AG04449 (cell line): ENCODE results near the gene SOX6.

Experiments used
- CTCF ChIA-PET: fragments of 350-600 bp; formaldehyde crosslinking; extraction: SDS; loops from one replicate; lab custom pipeline; 2021; ENCODE audit warnings: antibody characterized with exemption; lab: Yijun Ruan, JAX
- POLR2A ChIA-PET: fragments of 400-600, 350-600 bp; formaldehyde crosslinking; extraction: SDS; loops from one replicate; lab custom pipeline; 2020; ENCODE audit warnings: antibody characterized with exemption, inconsistent platforms; lab: Yijun Ruan, JAX
- DNase-seq: peaks from one replicate; pipeline ENCODE4 v3.0.0-alpha.2; 2010; ENCODE audit warnings: low read depth, low spot score
- H3K4me3 ChIP-seq: 2 replicates; pipeline ENCODE4 v1.5.1; 2011; ENCODE audit warnings: low read depth, mild to moderate bottlenecking, control low read depth, low read length
- TF ChIP-seq, protein P1 (sequence below): IDR thresholded peaks from one replicate; pipeline ENCODE4 v1.5.1; 2011; ENCODE audit warnings: mild to moderate bottlenecking, moderate library complexity, low read length, control low read depth, inconsistent platforms; ENCODE audit not compliant: insufficient read depth; ENCODE audit errors: missing control alignments

SOX6 gene

DNA sequence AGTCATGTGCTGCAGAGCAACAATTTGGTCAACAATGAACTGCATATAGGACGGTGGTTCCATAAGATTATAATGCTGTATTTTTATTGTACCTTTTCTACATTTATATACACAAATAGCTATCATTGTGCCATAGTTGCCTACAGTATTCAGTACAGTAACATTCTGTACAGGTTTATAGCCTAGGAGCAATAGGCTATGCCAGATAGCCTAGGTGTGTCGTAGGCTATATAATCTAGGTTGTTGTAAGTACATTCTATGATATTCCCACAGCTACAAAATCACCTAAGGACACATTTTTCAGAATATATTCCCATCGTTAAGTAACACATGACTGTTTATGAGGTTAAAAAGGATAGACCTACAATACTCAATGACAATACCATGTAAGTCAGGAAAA lies 423.9 kb downstream of the SOX6 start:
- DNase-seq: no peak
- POLR2A ChIA-PET: no interaction called here
- H3K4me3 ChIP-seq: no peak overlapping the region
- CTCF ChIA-PET: interaction anchor here (1.8 kb wide), 1 partner anchor 8 kb away, joined by 18 read pairs; no protein-coding TSS in a partner anchor
- TF ChIP-seq, protein P1, sequence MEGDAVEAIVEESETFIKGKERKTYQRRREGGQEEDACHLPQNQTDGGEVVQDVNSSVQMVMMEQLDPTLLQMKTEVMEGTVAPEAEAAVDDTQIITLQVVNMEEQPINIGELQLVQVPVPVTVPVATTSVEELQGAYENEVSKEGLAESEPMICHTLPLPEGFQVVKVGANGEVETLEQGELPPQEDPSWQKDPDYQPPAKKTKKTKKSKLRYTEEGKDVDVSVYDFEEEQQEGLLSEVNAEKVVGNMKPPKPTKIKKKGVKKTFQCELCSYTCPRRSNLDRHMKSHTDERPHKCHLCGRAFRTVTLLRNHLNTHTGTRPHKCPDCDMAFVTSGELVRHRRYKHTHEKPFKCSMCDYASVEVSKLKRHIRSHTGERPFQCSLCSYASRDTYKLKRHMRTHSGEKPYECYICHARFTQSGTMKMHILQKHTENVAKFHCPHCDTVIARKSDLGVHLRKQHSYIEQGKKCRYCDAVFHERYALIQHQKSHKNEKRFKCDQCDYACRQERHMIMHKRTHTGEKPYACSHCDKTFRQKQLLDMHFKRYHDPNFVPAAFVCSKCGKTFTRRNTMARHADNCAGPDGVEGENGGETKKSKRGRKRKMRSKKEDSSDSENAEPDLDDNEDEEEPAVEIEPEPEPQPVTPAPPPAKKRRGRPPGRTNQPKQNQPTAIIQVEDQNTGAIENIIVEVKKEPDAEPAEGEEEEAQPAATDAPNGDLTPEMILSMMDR: no peak

DNA sequence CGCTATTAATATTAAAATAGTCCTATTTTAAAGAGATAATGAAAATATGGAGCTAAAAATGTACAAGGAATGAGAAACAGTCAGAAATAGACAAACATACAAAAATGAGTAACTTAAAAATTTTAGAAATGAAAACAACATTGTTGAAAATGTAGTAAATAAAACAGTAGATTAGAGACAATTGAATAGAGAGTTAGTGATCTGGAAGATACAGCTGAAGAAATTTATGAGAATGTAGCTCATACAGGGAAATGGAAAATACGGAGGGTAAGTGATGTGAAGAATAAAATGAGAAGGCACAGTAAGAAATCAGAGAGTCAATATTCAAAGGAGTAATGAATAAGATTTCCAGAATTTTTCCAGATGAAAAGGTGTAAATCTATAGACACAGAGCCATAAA lies 424.8 kb downstream of the SOX6 start:
- H3K4me3 ChIP-seq: no peak overlapping the region
- DNase-seq: no peak
- TF ChIP-seq, protein P1: no peak
- ChIA-PET CTCF (interaction anchor here (1.8 kb wide), 1 partner anchor 9 kb away, joined by 18 read pairs; no protein-coding TSS in a partner anchor), POLR2A (no interaction called here)

DNA sequence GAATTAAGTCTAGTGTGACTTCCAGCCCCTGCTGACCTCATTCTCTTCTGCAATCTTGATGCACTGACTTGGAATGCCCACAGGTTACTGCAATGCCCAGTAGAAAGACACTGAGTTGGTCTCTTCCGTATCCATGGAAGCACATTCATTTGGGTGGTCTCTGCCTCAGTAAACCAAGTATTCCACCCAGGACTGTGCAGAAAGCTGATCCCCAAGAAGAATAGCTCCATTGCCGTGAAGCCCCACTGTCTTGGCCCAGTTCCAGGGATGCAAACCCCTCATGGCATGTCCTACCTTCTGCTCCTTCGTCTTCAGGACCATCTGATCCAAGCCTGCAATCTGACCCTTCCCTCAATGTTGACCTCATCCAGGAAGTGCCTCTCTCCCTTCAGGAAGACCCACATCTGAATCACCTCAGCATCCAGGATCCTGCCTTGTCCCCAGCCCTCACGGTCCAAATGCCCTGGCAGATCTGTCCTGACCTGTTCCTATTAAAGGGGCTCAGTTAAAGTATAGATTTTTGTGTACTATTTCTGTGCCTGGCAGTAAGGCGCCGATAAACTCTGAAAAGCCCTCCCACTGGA lies 425.8 kb downstream of the SOX6 start:
- ChIA-PET CTCF (interaction anchor here (3.0 kb wide), 1 partner anchor 10 kb away, joined by 12 read pairs; no protein-coding TSS in a partner anchor), POLR2A (no interaction called here)
- TF ChIP-seq, protein P1: no peak
- H3K4me3 ChIP-seq: no peak overlapping the region
- no peak for DNase-seq

DNA sequence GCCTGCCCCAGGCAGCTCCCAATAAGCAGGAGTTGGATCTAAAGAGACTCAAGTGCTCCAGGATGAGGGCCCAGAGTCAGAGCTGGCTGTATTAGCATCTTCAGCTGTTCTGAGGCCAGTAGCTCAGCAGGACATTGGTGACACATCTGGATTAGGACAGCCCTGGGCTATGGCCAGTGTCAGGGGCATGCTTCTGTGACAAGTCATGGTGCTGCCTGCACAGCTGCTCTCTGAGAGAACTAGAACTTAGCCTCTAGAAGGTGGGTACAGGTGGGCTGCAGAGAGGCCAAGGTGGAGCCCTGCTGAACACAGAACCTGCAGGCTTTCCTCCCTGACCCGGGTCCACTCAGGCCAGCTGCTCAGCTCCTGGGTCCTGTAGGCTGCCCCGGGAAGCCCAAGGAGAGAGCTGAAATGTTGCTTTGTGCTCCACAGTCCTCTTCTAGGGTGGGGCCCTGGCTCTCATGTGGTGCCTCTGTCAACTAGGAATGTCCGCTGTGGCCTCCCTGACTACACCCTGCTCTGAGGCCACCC lies 426.9 kb downstream of the SOX6 start:
- H3K4me3 ChIP-seq: no peak overlapping the region
- no peak for DNase-seq
- ChIA-PET CTCF (interaction anchor here (0.8 to 3.0 kb wide), 3 partner anchors 9 to 684 kb away, joined by 3 to 12 read pairs (median 5); no protein-coding TSS in a partner anchor), POLR2A (no interaction called here)
- TF ChIP-seq, protein P1: no peak

DNA sequence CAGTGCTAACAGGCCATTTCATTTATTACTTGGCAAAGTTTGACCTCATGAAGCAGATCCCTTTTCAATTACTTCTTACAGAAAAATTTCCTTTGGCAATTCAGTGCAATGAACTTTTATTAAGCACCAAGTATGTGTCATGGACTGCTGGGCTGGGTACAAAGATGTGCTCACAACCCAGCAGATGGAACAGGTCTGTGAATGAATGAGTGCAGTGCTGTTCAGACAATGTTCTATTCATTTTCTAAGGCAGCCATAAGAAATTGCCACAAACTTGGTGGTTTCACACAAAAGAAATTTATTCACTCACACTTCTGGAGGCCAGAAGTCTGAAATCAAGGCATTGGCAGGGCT lies 428.5 kb downstream of the SOX6 start:
- no peak for DNase-seq
- CTCF ChIA-PET: interaction anchor here (1.6 to 3.0 kb wide), 2 partner anchors 13 to 686 kb away, joined by 6 to 12 read pairs; no protein-coding TSS in a partner anchor
- POLR2A ChIA-PET: no interaction called here
- no peak overlapping the region for H3K4me3 ChIP-seq
- TF ChIP-seq, protein P1: no peak

DNA sequence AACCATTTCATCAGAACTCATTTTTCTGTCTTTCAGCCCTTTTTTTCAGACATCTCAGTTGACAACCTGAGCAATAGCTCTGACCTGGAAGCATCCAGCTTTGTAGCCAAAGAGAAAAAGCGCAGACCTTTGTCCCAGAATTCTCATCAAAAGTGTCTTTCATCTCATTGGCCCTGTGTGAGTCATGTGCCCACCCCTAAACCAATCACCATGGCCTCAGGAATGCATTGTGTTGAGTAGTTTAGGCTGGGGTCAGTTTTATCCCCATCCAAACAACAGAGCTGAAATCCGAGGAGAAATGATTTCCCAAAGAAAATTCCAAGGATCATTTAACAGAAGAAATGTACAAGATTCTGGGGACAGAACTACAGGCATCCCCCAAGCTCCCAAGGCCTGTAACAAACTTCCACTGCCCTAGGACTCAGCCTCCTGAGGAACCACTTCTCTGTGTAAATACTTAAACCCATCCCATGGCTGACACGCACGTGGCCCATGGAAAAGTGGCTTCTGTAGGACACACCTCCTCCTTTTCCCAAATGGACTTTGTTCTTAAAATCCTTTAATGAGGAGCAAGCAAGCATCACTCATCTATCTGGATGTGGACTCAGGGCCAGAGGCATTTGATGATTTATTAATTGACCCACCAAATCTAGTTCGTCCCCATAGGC lies 429.0 kb downstream of the SOX6 start:
- TF ChIP-seq, protein P1: no peak
- ChIA-PET CTCF (interaction anchor here (1.6 to 3.0 kb wide), 2 partner anchors 13 to 686 kb away, joined by 6 to 16 read pairs; no protein-coding TSS in a partner anchor), POLR2A (no interaction called here)
- H3K4me3 ChIP-seq: no peak overlapping the region
- DNase-seq: no peak
